Posterior cingulate gyrus (tissue), 11 donors: ENCODE data around the gene PTH2.
"Not testable (repeated sequence)": the region's sequence is repeated elsewhere in the genome, so short reads cannot be mapped to it uniquely, and the experiment has no call there.

Experiments
- DNase-seq, 10 donors: peaks; one replicate each; pipeline versions ENCODE4 v3.0.0 to v3.0.0-alpha.2; 2020 to 2021; ENCODE audit warnings: mixed read lengths in 3 of 10
- intact Hi-C: fragments of 100-400 bp; cut with DNase I; formaldehyde crosslinking; loops from one replicate; pipeline ENCODE4 v1.15.1; 2023

PTH2 gene

GRCh38 chr19:49450405-49450804 is 27.2 kb upstream of the PTH2 start:
- DNase-seq, result no peak
- intact Hi-C loops, result loop anchor here (5.0 kb wide), 1 partner anchor 47 kb away; the partner anchor contains the start of gene RPS11

GRCh38 chr19:49448432-49448786 is 25.2 kb upstream of the PTH2 start:
- no peak for DNase-seq
- intact Hi-C loops, result no loop called here

- DNase-seq, result no peak
- intact Hi-C loops, result no loop called here
Measured at GRCh38 chr19:49447485-49448431, 24.5 kb upstream of the PTH2 start.

- DNase-seq, result no peak
- intact Hi-C loops, result no loop called here
Measured at GRCh38 chr19:49445997-49446396, 22.8 kb upstream of the PTH2 start.

- DNase-seq, result not testable (repeated sequence)
- intact Hi-C loops, result loop anchor here (5.0 kb wide), 1 partner anchor 217 kb away; no protein-coding TSS in a partner anchor
Measured at GRCh38 chr19:49444100-49444700, 21.0 kb upstream of the PTH2 start.

GRCh38 chr19:49443366-49444099 is 20.3 kb upstream of the PTH2 start:
- peak; percentile 85 to 99 (median 94) for DNase-seq
- intact Hi-C loops, result loop anchor here (1.0 to 5.0 kb wide), 2 partner anchors 51 to 216 kb away; no protein-coding TSS in a partner anchor

GRCh38 chr19:49442771-49443365 is 19.6 kb upstream of the PTH2 start:
- peak; percentile 21 to 91 (median 48) for DNase-seq
- intact Hi-C loops, result loop anchor here (1.0 to 5.0 kb wide), 2 partner anchors 51 to 216 kb away; no protein-coding TSS in a partner anchor

GRCh38 chr19:49442354-49442753 is 19.1 kb upstream of the PTH2 start:
- DNase-seq, result peak in 1 of 10 donors; percentile 67
- intact Hi-C loops, result loop anchor here (5.0 kb wide), 1 partner anchor 215 kb away; no protein-coding TSS in a partner anchor

- intact Hi-C loops, result loop anchor here (5.0 kb wide), 1 partner anchor 215 kb away; no protein-coding TSS in a partner anchor
- DNase-seq, result no peak
Measured at GRCh38 chr19:49441960-49442350, 18.7 kb upstream of the PTH2 start.

- intact Hi-C loops, result loop anchor here (5.0 kb wide), 1 partner anchor 214 kb away; no protein-coding TSS in a partner anchor
- DNase-seq, result peak in 6 of 10 donors; percentile 38 to 91 (median 46)
Measured at GRCh38 chr19:49441210-49441959, 18.1 kb upstream of the PTH2 start, which contains the start of gene SLC17A7. TSS of gene SLC17A7 (minus strand) at chr19:49441527. CDS start at chr19:49441379, 148 bp downstream.

GRCh38 chr19:49440439-49441209 is 17.4 kb upstream of the PTH2 start:
- intact Hi-C loops, result loop anchor here (5.0 kb wide), 1 partner anchor 213 kb away; no protein-coding TSS in a partner anchor
- DNase-seq, result no peak

GRCh38 chr19:49439836-49440235 is 16.6 kb upstream of the PTH2 start:
- intact Hi-C loops, result loop anchor here (5.0 kb wide), 1 partner anchor 213 kb away; no protein-coding TSS in a partner anchor
- DNase-seq, result no peak

GRCh38 chr19:49438261-49438660 is 15.0 kb upstream of the PTH2 start:
- peak in 8 of 10 donors; percentile 41 to 93 (median 57) for DNase-seq
- intact Hi-C loops, result no loop called here

GRCh38 chr19:49437231-49437630 is 14.0 kb upstream of the PTH2 start:
- peak in 9 of 10 donors; percentile 42 to 95 (median 72) for DNase-seq
- intact Hi-C loops, result no loop called here

- DNase-seq, result peak in 4 of 10 donors; percentile 43 to 91 (median 66)
- intact Hi-C loops, result no loop called here
Measured at GRCh38 chr19:49436381-49437017, 13.3 kb upstream of the PTH2 start.

GRCh38 chr19:49435670-49436069 is 12.4 kb upstream of the PTH2 start:
- no peak for DNase-seq
- intact Hi-C loops, result no loop called here

GRCh38 chr19:49434907-49435583 is 11.8 kb upstream of the PTH2 start:
- peak in 3 of 10 donors; percentile 46 to 77 (median 48) for DNase-seq
- intact Hi-C loops, result no loop called here
